Measurements from ENCODE around the gene FGF7. TPM values are rescaled to one million over a fixed set of nuclear protein-coding genes. Genes with fewer than 3 reads are reported as not detected.

Gene FGF7
- total RNA-seq, 1 experiment from 2014 or later, result not detected

GRCh38 chr15:49495993-49496753 lies 73.1 kb downstream of the FGF7 start:
- H3K79me1 ChIP-seq (ENCODE audit: insufficient read depth, low read depth, low read length, poor library complexity, severe bottlenecking), result no peaks in the 10 kb centered on the region
- TF ChIP-seq CTCF (conservative IDR thresholded peaks at IDR 0.05), result no peak
- H2BK5ac ChIP-seq (ENCODE audit: insufficient read length, low read length), result no peak overlapping the region
- H3T11ph ChIP-seq (ENCODE audit: low read length), result no peak overlapping the region
- DNase-seq, result no peak
- H2AFZ ChIP-seq (ENCODE audit: low read length), result no peak overlapping the region
- no peaks in the 10 kb centered on the region for H3K23me2 ChIP-seq (ENCODE audit: insufficient read length, low read depth, low read length, poor library complexity, severe bottlenecking)
- no peak overlapping the region for H2BK12ac ChIP-seq (ENCODE audit: insufficient read length, low read depth, low read length)
- no peak overlapping the region for H4K8ac ChIP-seq (replicated peaks; ENCODE audit: insufficient read length, low read depth, low read length)
- H3K9ac ChIP-seq (ENCODE audit: extremely low read depth, insufficient read length, low read length), result no peak overlapping the region
- no peak overlapping the region for H3K18ac ChIP-seq (ENCODE audit: insufficient read length, low read depth, low read length)
- H2BK120ac ChIP-seq (ENCODE audit: low read depth, low read length, poor library complexity, severe bottlenecking), result no peak overlapping the region
- no peaks in the 10 kb centered on the region for H3K4me1 ChIP-seq (ENCODE audit: insufficient read depth, low read length)
- H3K27me3 ChIP-seq (ENCODE audit: insufficient read depth, low read length), result no peaks in the 10 kb centered on the region
- Mint-ChIP-seq H3K9me3 (peaks cover 10 to 14% of the 10 kb centered on the region in 2 experiments), H3K4me1 (no peaks in the 10 kb centered on the region), H3K4me3 (no peak overlapping the region), H3K36me3 (ENCODE audit: insufficient read depth in 1 of 3, low read depth in 3 of 3) (peaks cover 5 to 10% (median 5%) of the 10 kb centered on the region in 3 experiments), H3K27me3 (ENCODE audit: low read depth) (no peaks in the 10 kb centered on the region), H3K27ac (no peak overlapping the region)
- H3K79me2 ChIP-seq (ENCODE audit: insufficient read depth, low read length), result no peaks in the 10 kb centered on the region
- no peak overlapping the region for H3K27ac ChIP-seq (ENCODE audit: insufficient read length, low read depth, low read length)
- no CpG with 5 or more reads among the region's 3 CpGs for WGBS (ENCODE audit: extremely low coverage, insufficient read length, low lambda C conversion rate)
- no peak overlapping the region for H3K4me2 ChIP-seq (ENCODE audit: insufficient read depth, insufficient read length, low read length)
- H3K14ac ChIP-seq (ENCODE audit: insufficient read depth, low read length), result no peak overlapping the region
- no peak overlapping the region for H4K5ac ChIP-seq (ENCODE audit: insufficient read length, low read depth, low read length)
- no peak overlapping the region for H3K23ac ChIP-seq (ENCODE audit: insufficient read length, low read depth, low read length)
- no peak overlapping the region for H4K91ac ChIP-seq (ENCODE audit: insufficient read length, low read depth, low read length)
- no peak overlapping the region for H3K56ac ChIP-seq (ENCODE audit: insufficient read length, low read depth, low read length)
- H4K20me1 ChIP-seq (ENCODE audit: control insufficient read depth, insufficient read depth, insufficient read length), result no peaks in the 10 kb centered on the region
- H3K4ac ChIP-seq (ENCODE audit: low read depth, low read length), result no peak overlapping the region
- H2BK15ac ChIP-seq (ENCODE audit: low read depth, low read length), result no peak overlapping the region
- no peak overlapping the region for H2AK5ac ChIP-seq (ENCODE audit: insufficient read length, low read length)
- no peak overlapping the region for H2BK20ac ChIP-seq (ENCODE audit: low read depth, low read length, poor library complexity, severe bottlenecking)
- H3K9me3 ChIP-seq (ENCODE audit: control insufficient read depth, low read depth, low read length), result no peaks in the 10 kb centered on the region
